ENCODE results near the gene PTX4.

DNA sequence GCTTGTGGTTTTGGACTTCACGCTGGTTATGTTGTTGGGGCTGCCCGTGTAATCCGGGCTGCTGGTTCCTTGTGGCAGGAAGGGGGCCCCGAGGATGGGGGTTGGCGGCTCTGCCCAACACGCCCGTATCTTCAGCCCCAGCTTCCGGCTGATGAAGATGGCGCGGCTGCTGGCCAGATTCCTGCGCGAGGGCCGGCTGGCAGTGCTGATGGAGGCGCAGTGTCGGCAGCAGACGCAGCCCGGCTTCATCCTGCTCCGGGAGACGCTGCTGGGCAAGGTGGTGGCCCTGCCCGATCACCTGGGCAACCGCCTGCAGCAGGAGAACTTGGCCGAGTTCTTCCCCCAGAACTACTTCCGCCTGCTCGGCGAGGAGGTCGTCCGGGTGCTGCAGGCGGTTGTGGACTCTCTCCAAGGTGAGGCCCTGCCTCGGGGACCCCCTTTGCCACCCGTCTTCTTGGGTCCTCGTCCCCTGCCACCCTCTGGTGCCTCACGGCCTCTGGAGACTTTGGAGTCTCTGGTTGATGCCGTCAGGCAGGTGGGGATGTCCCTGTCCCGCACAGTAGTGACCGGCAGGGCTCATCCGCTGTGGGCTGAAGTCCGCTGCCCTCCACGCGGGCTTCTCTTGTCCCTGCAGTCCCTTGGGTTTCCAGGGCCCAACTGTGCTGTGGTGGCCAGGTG, 6.6 kb upstream of the PTX4 start:
- TF ChIP-seq, protein P1, sequence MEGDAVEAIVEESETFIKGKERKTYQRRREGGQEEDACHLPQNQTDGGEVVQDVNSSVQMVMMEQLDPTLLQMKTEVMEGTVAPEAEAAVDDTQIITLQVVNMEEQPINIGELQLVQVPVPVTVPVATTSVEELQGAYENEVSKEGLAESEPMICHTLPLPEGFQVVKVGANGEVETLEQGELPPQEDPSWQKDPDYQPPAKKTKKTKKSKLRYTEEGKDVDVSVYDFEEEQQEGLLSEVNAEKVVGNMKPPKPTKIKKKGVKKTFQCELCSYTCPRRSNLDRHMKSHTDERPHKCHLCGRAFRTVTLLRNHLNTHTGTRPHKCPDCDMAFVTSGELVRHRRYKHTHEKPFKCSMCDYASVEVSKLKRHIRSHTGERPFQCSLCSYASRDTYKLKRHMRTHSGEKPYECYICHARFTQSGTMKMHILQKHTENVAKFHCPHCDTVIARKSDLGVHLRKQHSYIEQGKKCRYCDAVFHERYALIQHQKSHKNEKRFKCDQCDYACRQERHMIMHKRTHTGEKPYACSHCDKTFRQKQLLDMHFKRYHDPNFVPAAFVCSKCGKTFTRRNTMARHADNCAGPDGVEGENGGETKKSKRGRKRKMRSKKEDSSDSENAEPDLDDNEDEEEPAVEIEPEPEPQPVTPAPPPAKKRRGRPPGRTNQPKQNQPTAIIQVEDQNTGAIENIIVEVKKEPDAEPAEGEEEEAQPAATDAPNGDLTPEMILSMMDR (IDR thresholded peaks at IDR 0.05) = no peak
- TF ChIP-seq POLR2A (IDR thresholded peaks at IDR 0.05) (no peak), EP300 (IDR thresholded peaks at IDR 0.05) (no peak), POLR2AphosphoS5 (IDR thresholded peaks at IDR 0.05) (no peak)

Data from gastroesophageal sphincter (tissue), 3 donors.